CD14-positive monocyte (primary cell): Measurements from ENCODE around the gene WDR7. TPM values are rescaled to one million over a fixed set of nuclear protein-coding genes. Genes with fewer than 3 reads are reported as not detected.

Source experiments
- DNase-seq, 3 donors: peaks; one replicate each; pipeline ENCODE4 v3.0.0-alpha.2; 2011 to 2022
- H2AFZ ChIP-seq: 2 replicates; pipeline ENCODE4 v1.6.0; 2012; ENCODE audit warnings: mild to moderate bottlenecking, low read depth, low read length, inconsistent platforms; ENCODE audit not compliant: insufficient read depth, poor library complexity, severe bottlenecking
- H3K27ac ChIP-seq, 2 donors: 1 replicate in 1 of 2; 2 replicates in 1 of 2; pipeline ENCODE4 v1.5.1; 2012 to 2013; ENCODE audit warnings: low read length in 2 of 2, control low read depth in 1 of 2, inconsistent platforms in 1 of 2, low read depth in 1 of 2, mild to moderate bottlenecking in 1 of 2
- H3K27me3 ChIP-seq, 2 donors: one replicate each; pipeline versions ENCODE4 v1.6.0 to v1.6.1; 2011 to 2013; ENCODE audit warnings: low read length in 2 of 2; ENCODE audit not compliant: control insufficient read depth in 2 of 2, insufficient read depth in 2 of 2
- H3K36me3 ChIP-seq, 2 donors: replicated peaks in 1 of 2; 1 replicate in 1 of 2; 2 replicates in 1 of 2; pipeline versions ENCODE4 v1.5.1 to v1.6.1; 2012 to 2013; ENCODE audit warnings: low read length in 2 of 2, control low read depth in 1 of 2, inconsistent platforms in 1 of 2, mild to moderate bottlenecking in 1 of 2; ENCODE audit not compliant: insufficient read depth in 2 of 2, control insufficient read depth in 1 of 2
- H3K4me1 ChIP-seq, 2 donors: 1 replicate in 1 of 2; 2 replicates in 1 of 2; pipeline versions ENCODE4 v1.5.1 to v1.6.1; 2012 to 2013; ENCODE audit warnings: low read length in 2 of 2, control low read depth in 1 of 2, inconsistent platforms in 1 of 2, mild to moderate bottlenecking in 1 of 2, moderate library complexity in 1 of 2; ENCODE audit not compliant: insufficient read depth in 2 of 2, control insufficient read depth in 1 of 2
- H3K4me2 ChIP-seq: replicated peaks from 2 replicates; pipeline ENCODE3; 2012; ENCODE audit warnings: low read length, moderate library complexity, mild to moderate bottlenecking; ENCODE audit not compliant: poor library complexity, severe bottlenecking; ENCODE audit errors: extremely low read depth
- H3K4me3 ChIP-seq, 3 experiments: fragments of 200-600 bp in 1 of 3; sonication (generic) in 1 of 3; replicated peaks in 1 of 3; 1 replicate in 2 of 3; 2 replicates in 1 of 3; pipeline ENCODE4 v1.5.1; 2011 to 2013; ENCODE audit warnings: low read length in 3 of 3, mild to moderate bottlenecking in 3 of 3, control low read depth in 2 of 3, low read depth in 2 of 3, inconsistent platforms in 1 of 3, moderate library complexity in 1 of 3
- H3K79me2 ChIP-seq: 2 replicates; pipeline ENCODE4 v1.6.0; 2012; ENCODE audit warnings: mild to moderate bottlenecking, control low read depth, inconsistent platforms, low read length, moderate library complexity; ENCODE audit not compliant: insufficient read depth
- H3K9ac ChIP-seq: 2 replicates; pipeline ENCODE4 v1.6.0; 2017; ENCODE audit warnings: low read length, mild to moderate bottlenecking; ENCODE audit not compliant: insufficient read depth, poor library complexity, severe bottlenecking
- H3K9me3 ChIP-seq, 2 donors: replicated peaks in 1 of 2; 1 replicate in 1 of 2; 2 replicates in 1 of 2; pipeline versions ENCODE4 v1.5.1 to v1.6.1; 2012 to 2013; ENCODE audit warnings: low read length in 2 of 2, control low read depth in 1 of 2; ENCODE audit not compliant: control insufficient read depth in 1 of 2, insufficient read depth in 1 of 2
- H4K20me1 ChIP-seq: 2 replicates; pipeline ENCODE4 v1.6.0; 2012; ENCODE audit warnings: mild to moderate bottlenecking, low read length, control low read depth, moderate library complexity; ENCODE audit not compliant: insufficient read depth
- H3K27ac Mint-ChIP-seq, 7 donors: one replicate each; pipeline ENCODE4 v1.8.0; 2020; ENCODE audit warnings: mild to moderate bottlenecking in 7 of 7, mixed read lengths in 7 of 7, moderate library complexity in 6 of 7, inconsistent platforms in 2 of 7
- H3K27me3 Mint-ChIP-seq, 3 donors: one replicate each; pipeline ENCODE4 v1.8.0; 2021 to 2022; ENCODE audit warnings: low read depth in 3 of 3, mild to moderate bottlenecking in 3 of 3, mixed read lengths in 3 of 3, moderate library complexity in 3 of 3, inconsistent platforms in 1 of 3
- H3K36me3 Mint-ChIP-seq, 2 donors: one replicate each; pipeline ENCODE4 v1.8.0; 2020; ENCODE audit warnings: mixed read lengths in 2 of 2, inconsistent platforms in 1 of 2, mild to moderate bottlenecking in 1 of 2
- H3K4me1 Mint-ChIP-seq: one replicate; pipeline ENCODE4 v1.8.0; 2020; ENCODE audit warnings: mild to moderate bottlenecking, mixed read lengths
- H3K4me3 Mint-ChIP-seq, 2 donors: one replicate each; pipeline ENCODE4 v1.8.0; 2020; ENCODE audit warnings: mild to moderate bottlenecking in 2 of 2, mixed read lengths in 2 of 2, moderate library complexity in 1 of 2
- H3K9me3 Mint-ChIP-seq, 7 donors: one replicate each; pipeline ENCODE4 v1.8.0; 2020 to 2022; ENCODE audit warnings: mixed read lengths in 7 of 7, mild to moderate bottlenecking in 6 of 7, moderate library complexity in 6 of 7, inconsistent platforms in 2 of 7
- WGBS: methylation state at CpG from one replicate; pipeline ENCODE4 v1.1.5; 2013; ENCODE audit warnings: missing lambda C conversion rate; ENCODE audit not compliant: insufficient coverage; 5-methylcytosine and 5-hydroxymethylcytosine counted together
- intact Hi-C, 2 donors: fragments of 100-400 bp; cut with micrococcal nuclease; formaldehyde crosslinking; loops; one replicate each; pipeline versions ENCODE4 v1.15.0 to v1.15.1; 2023
- polyA plus RNA-seq, 3 donors: library from polyadenylated mRNA; depleted of rRNA in 1 of 3; unstranded in 2 of 3; stranded (reverse) in 1 of 3; fragments of 300-500 nt in 2 of 3; fragments of >200 nt in 1 of 3; fragmentation: Illumina TruSeq in 2 of 3; gene quantifications; 1 replicate in 2 of 3; 2 replicates in 1 of 3; pipeline ENCODE4 v1.2.3, GENCODE V29; 2012 to 2021
- TF ChIP-seq, protein P1 (sequence below): fragments of 200-600 bp; IDR thresholded peaks from one replicate; pipeline ENCODE4 v1.8.0; 2022; ENCODE audit warnings: antibody characterized with exemption, mild to moderate bottlenecking

WDR7 gene
- polyA plus RNA-seq, 3 donors, result 9.1 to 23.6 (median 9.5) TPM

DNA sequence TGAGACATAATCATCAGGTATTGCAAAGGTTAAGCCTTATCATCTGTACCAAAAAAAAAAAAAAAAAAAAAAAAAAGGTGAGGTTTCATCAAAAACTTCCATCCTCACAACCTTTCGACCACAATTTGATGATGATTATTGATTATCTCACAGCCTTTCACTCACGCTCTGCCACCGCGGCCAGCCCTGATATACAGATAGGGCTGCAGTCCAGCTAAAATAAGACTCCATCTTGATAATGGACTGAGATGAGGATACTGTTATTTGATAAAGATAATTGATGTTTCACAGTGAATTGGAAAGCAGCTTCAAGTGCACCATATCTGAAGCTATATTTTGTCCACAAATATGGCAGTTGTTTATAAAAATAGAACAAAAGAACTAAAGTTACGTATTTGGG lies 336.1 kb downstream of the WDR7 start:
- H3K36me3 Mint-ChIP-seq, result peaks cover 3 to 11% of the 10 kb centered on the region in 2 donors
- H3K27me3 Mint-ChIP-seq, result no peaks in the 10 kb centered on the region

DNA sequence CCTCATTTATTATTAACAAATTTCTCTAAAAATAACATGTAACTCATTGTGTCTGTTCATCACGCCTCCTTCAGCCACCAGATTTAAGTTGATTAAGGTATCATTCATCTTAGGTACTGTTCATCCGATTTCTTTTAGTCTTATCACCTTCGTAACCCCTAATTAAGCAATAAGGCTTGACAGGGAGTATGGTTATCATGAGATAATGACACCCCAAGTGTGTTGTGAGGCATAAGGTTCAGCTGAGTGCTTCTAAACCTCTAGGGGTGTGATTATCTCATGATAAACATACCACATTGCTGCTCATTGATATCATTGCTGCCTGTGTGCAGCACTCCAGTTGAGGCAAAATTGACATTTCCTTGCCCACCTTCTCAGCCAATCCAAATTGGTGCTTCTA lies 336.9 kb downstream of the WDR7 start:
- no peaks in the 10 kb centered on the region for H4K20me1 ChIP-seq
- H3K27me3 Mint-ChIP-seq, result no peaks in the 10 kb centered on the region
- no peak overlapping the region for H3K4me3 Mint-ChIP-seq
- no peak overlapping the region for H2AFZ ChIP-seq
- H3K4me1 Mint-ChIP-seq, result no peaks in the 10 kb centered on the region
- H3K4me3 ChIP-seq, result no peak overlapping the region
- H3K27ac Mint-ChIP-seq, result no peak overlapping the region
- H3K27me3 ChIP-seq, result no peaks in the 10 kb centered on the region
- TF ChIP-seq, protein P1, sequence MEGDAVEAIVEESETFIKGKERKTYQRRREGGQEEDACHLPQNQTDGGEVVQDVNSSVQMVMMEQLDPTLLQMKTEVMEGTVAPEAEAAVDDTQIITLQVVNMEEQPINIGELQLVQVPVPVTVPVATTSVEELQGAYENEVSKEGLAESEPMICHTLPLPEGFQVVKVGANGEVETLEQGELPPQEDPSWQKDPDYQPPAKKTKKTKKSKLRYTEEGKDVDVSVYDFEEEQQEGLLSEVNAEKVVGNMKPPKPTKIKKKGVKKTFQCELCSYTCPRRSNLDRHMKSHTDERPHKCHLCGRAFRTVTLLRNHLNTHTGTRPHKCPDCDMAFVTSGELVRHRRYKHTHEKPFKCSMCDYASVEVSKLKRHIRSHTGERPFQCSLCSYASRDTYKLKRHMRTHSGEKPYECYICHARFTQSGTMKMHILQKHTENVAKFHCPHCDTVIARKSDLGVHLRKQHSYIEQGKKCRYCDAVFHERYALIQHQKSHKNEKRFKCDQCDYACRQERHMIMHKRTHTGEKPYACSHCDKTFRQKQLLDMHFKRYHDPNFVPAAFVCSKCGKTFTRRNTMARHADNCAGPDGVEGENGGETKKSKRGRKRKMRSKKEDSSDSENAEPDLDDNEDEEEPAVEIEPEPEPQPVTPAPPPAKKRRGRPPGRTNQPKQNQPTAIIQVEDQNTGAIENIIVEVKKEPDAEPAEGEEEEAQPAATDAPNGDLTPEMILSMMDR, result no peak
- H3K79me2 ChIP-seq, result no peaks in the 10 kb centered on the region
- no peaks in the 10 kb centered on the region for H3K9me3 ChIP-seq
- intact Hi-C loops, result no loop called here
- no peaks in the 10 kb centered on the region for H3K36me3 ChIP-seq
- H3K9ac ChIP-seq, result no peak overlapping the region
- peaks cover 0 to 4% (median 0%) of the 10 kb centered on the region in 7 donors for H3K9me3 Mint-ChIP-seq
- H3K27ac ChIP-seq, result no peak overlapping the region
- no peaks in the 10 kb centered on the region for H3K4me1 ChIP-seq
- no peak for DNase-seq
- peaks cover 3 to 11% of the 10 kb centered on the region in 2 donors for H3K36me3 Mint-ChIP-seq
- H3K4me2 ChIP-seq, result no peak overlapping the region
- WGBS, result no CpG with 5 or more reads among the region's 3 CpGs

More for the DNA sequence above, 336.1 kb downstream of the WDR7 start:
- TF ChIP-seq, protein P1, result no peak
- Histone ChIP-seq H2AFZ (no peak overlapping the region), H3K4me1 (no peaks in the 10 kb centered on the region), H4K20me1 (no peaks in the 10 kb centered on the region), H3K4me3 (no peak overlapping the region), H3K9me3 (no peaks in the 10 kb centered on the region), H3K36me3 (no peaks in the 10 kb centered on the region), H3K9ac (no peak overlapping the region), H3K27me3 (no peaks in the 10 kb centered on the region), H3K27ac (no peak overlapping the region), H3K79me2 (no peaks in the 10 kb centered on the region), H3K4me2 (no peak overlapping the region)
- intact Hi-C loops, result no loop called here
- H3K27ac Mint-ChIP-seq, result no peak overlapping the region
- whole genome bisulfite sequencing, result no CpG with 5 or more reads among the region's 5 CpGs
- no peak for DNase-seq
- H3K4me1 Mint-ChIP-seq, result no peaks in the 10 kb centered on the region
- H3K4me3 Mint-ChIP-seq, result no peak overlapping the region
- peaks cover 0 to 4% (median 0%) of the 10 kb centered on the region in 7 donors for H3K9me3 Mint-ChIP-seq
